Mucosa of descending colon (tissue), 3 donors: ENCODE data around the gene MAPKAP1. TPM values are rescaled to one million over a fixed set of nuclear protein-coding genes. Genes with fewer than 3 reads are reported as not detected.

Source experiments
- ATAC-seq: fragments of 200-7000 bp; cut with Tn5 transposase; one replicate; pipeline ENCODE4 v1.9.1; 2020; ENCODE audit warnings: mild to moderate bottlenecking, moderate library complexity
- DNase-seq, 3 donors: peaks; one replicate each; pipeline ENCODE4 v3.0.0-alpha.2; 2020
- H3K36me3 ChIP-seq: fragments of 200-600 bp; one replicate; pipeline ENCODE4 v1.8.0; 2021; ENCODE audit warnings: low read depth, mild to moderate bottlenecking
- H3K4me1 ChIP-seq: fragments of 200-600 bp; one replicate; pipeline ENCODE4 v1.8.0; 2021; ENCODE audit warnings: low read depth, mild to moderate bottlenecking
- H3K4me3 ChIP-seq: fragments of 200-600 bp; one replicate; pipeline ENCODE4 v1.8.0; 2021; ENCODE audit warnings: mild to moderate bottlenecking
- H3K9me3 ChIP-seq: fragments of 200-600 bp; one replicate; pipeline ENCODE4 v1.8.0; 2021; ENCODE audit warnings: mild to moderate bottlenecking
- CTCF ChIP-seq: fragments of 200-600 bp; IDR thresholded peaks from one replicate; pipeline ENCODE4 v1.8.0; 2022; ENCODE audit warnings: antibody characterized with exemption, mild to moderate bottlenecking
- intact Hi-C, 2 donors: fragments of 100-400 bp; cut with DNase I in 1 of 2; cut with micrococcal nuclease in 1 of 2; formaldehyde crosslinking; loops; one replicate each; pipeline versions ENCODE4 v1.11.0 to v1.11.1; 2022; cut with DNase I, micrococcal nuclease
- total RNA-seq, 3 donors: library from RNA; stranded (reverse); fragmentation: NEBNext Ultra II Directional in 2 of 3; extraction: Animal tissue kit (Norgen Biotek cat#: 25700) in 2 of 3; gene quantifications; one replicate each; pipeline versions ENCODE4 v1.2.1 to v1.2.4, GENCODE V29; 2021 to 2023
- donor health status: DM: no; HTN: no; CAD: no; lungs with moderate emphysema.
- donor health status: DM: no; HTN: no; CAD: no.
- donor health status: DM: no; HTN: yes; CAD: no.

MAPKAP1 gene
- total RNA-seq, 3 donors from 2014 or later: 73.2 to 98.4 (median 84.9) TPM

- no peak for DNase-seq
- intact Hi-C loops: loop anchor here in 1 of 2 donors (10.0 kb wide), 2 partner anchors 74 to 224 kb away; no protein-coding TSS in a partner anchor
Observed at GRCh38 chr9:125638239-125639045, 68.6 kb downstream of the MAPKAP1 start.

GRCh38 chr9:125637241-125637640 lies 69.8 kb downstream of the MAPKAP1 start:
- intact Hi-C loops: loop anchor here in 1 of 2 donors (10.0 kb wide), 2 partner anchors 72 to 222 kb away; no protein-coding TSS in a partner anchor
- H3K36me3 ChIP-seq: no peaks in the 10 kb centered on the region
- peaks cover 17% of the 10 kb centered on the region for H3K4me1 ChIP-seq
- no peaks in the 10 kb centered on the region for H3K9me3 ChIP-seq
- DNase-seq: no peak
- no peak for ATAC-seq
- no peak overlapping the region for H3K4me3 ChIP-seq
- TF ChIP-seq CTCF: no peak

More at GRCh38 chr9:125638239-125639045, 68.6 kb downstream of the MAPKAP1 start:
- no peak for ATAC-seq
- Histone ChIP-seq H3K36me3 (no peaks in the 10 kb centered on the region), H3K9me3 (no peaks in the 10 kb centered on the region), H3K4me3 (no peak overlapping the region), H3K4me1 (peaks cover 5% of the 10 kb centered on the region)
- no peak for TF ChIP-seq CTCF

- Histone ChIP-seq H3K9me3 (no peaks in the 10 kb centered on the region), H3K4me1 (peaks cover 17% of the 10 kb centered on the region), H3K36me3 (no peaks in the 10 kb centered on the region), H3K4me3 (no peak overlapping the region)
- intact Hi-C loops: loop anchor here in 1 of 2 donors (10.0 kb wide), 2 partner anchors 71 to 221 kb away; no protein-coding TSS in a partner anchor
- ATAC-seq: no peak
- DNase-seq: no peak
- no peak for TF ChIP-seq CTCF
Observed at GRCh38 chr9:125635888-125636287, 71.1 kb downstream of the MAPKAP1 start.

- no peak for DNase-seq
- intact Hi-C loops: loop anchor here (5.0 to 10.0 kb wide), 4 partner anchors 69 to 227 kb away; no protein-coding TSS in a partner anchor
- no peaks in the 10 kb centered on the region for H3K36me3 ChIP-seq
- no peak for ATAC-seq
- no peak overlapping the region for H3K4me3 ChIP-seq
- peaks cover 17% of the 10 kb centered on the region for H3K4me1 ChIP-seq
- H3K9me3 ChIP-seq: no peaks in the 10 kb centered on the region
- no peak for TF ChIP-seq CTCF
Observed at GRCh38 chr9:125634040-125634717, 72.8 kb downstream of the MAPKAP1 start.

GRCh38 chr9:125633116-125633745 lies 73.8 kb downstream of the MAPKAP1 start:
- Histone ChIP-seq H3K9me3 (no peaks in the 10 kb centered on the region), H3K4me1 (peaks cover 17% of the 10 kb centered on the region), H3K4me3 (no peak overlapping the region), H3K36me3 (no peaks in the 10 kb centered on the region)
- ATAC-seq (peak; percentile 39), DNase-seq (no peak)
- TF ChIP-seq CTCF: no peak
- intact Hi-C loops: loop anchor here (5.0 to 10.0 kb wide), 4 partner anchors 68 to 226 kb away; no protein-coding TSS in a partner anchor
